Neural crest cell (in vitro differentiated cells): Measurements from ENCODE around the gene C2CD3. TPM values are rescaled to one million over a fixed set of nuclear protein-coding genes. Genes with fewer than 3 reads are reported as not detected.
"Not testable (repeated sequence)": the region's sequence is repeated elsewhere in the genome, so short reads cannot be mapped to it uniquely, and the experiment has no call there.

Source experiments
- DNase-seq: peaks from one replicate; pipeline ENCODE4 v3.0.0; 2021; ENCODE audit warnings: low read depth, mixed read lengths, low spot score
- H3K27ac Mint-ChIP-seq: one replicate; pipeline ENCODE4 v1.8.0; 2021; ENCODE audit warnings: mild to moderate bottlenecking, mixed read lengths; ENCODE audit not compliant: unreplicated experiment
- H3K27me3 Mint-ChIP-seq: 2 replicates; pipeline ENCODE4 v1.8.0; 2021; ENCODE audit warnings: low read depth, mild to moderate bottlenecking, mixed read lengths
- H3K36me3 Mint-ChIP-seq: 2 replicates; pipeline ENCODE4 v1.8.0; 2021; ENCODE audit warnings: low read depth, mild to moderate bottlenecking, mixed read lengths
- H3K4me1 Mint-ChIP-seq: 2 replicates; pipeline ENCODE4 v1.8.0; 2021; ENCODE audit warnings: mixed read lengths
- H3K4me3 Mint-ChIP-seq: one replicate; pipeline ENCODE4 v1.8.0; 2021; ENCODE audit warnings: mild to moderate bottlenecking, mixed read lengths
- H3K9me3 Mint-ChIP-seq: 2 replicates; pipeline ENCODE4 v1.8.0; 2021; ENCODE audit warnings: mixed read lengths
- total RNA-seq: library from RNA; stranded (reverse); gene quantifications from 2 replicates; pipeline ENCODE4 v1.2.1, GENCODE V29; 2021
- TF ChIP-seq, protein P1 (sequence below): fragments of 200-600 bp; sonication (generic); conservative IDR thresholded peaks from 2 replicates; pipeline ENCODE4 v1.5.0; 2021; ENCODE audit warnings: antibody characterized with exemption, mild to moderate bottlenecking

Gene C2CD3
- total RNA-seq, 1 donor from 2014 or later: 41.9 TPM

DNA sequence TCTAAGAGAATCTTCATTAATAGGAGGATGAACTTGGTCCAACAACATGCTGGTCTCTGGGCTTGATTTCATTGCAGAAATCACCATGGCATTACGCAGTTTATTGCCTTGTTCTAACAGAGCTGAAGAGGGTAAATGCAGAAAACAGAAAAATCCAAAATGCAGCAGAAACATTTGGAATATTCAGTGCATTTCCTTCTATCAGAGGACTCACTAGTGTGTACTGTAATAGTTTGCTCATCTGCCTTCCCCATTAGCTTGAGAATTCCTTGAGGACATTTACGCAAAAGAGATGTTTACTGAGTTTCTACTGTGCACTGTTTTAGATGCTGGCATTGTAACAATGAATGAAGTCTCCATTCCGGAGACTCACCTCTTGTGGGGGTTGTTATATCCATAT, 37.4 kb downstream of the C2CD3 start:
- H3K36me3 Mint-ChIP-seq: peaks cover 26% of the 10 kb centered on the region
- DNase-seq: no peak
- no peak overlapping the region for H3K4me3 Mint-ChIP-seq
- no peak overlapping the region for H3K27ac Mint-ChIP-seq
- H3K9me3 Mint-ChIP-seq: no peaks in the 10 kb centered on the region
- TF ChIP-seq, protein P1, sequence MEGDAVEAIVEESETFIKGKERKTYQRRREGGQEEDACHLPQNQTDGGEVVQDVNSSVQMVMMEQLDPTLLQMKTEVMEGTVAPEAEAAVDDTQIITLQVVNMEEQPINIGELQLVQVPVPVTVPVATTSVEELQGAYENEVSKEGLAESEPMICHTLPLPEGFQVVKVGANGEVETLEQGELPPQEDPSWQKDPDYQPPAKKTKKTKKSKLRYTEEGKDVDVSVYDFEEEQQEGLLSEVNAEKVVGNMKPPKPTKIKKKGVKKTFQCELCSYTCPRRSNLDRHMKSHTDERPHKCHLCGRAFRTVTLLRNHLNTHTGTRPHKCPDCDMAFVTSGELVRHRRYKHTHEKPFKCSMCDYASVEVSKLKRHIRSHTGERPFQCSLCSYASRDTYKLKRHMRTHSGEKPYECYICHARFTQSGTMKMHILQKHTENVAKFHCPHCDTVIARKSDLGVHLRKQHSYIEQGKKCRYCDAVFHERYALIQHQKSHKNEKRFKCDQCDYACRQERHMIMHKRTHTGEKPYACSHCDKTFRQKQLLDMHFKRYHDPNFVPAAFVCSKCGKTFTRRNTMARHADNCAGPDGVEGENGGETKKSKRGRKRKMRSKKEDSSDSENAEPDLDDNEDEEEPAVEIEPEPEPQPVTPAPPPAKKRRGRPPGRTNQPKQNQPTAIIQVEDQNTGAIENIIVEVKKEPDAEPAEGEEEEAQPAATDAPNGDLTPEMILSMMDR: no peak
- no peaks in the 10 kb centered on the region for H3K27me3 Mint-ChIP-seq
- H3K4me1 Mint-ChIP-seq: no peaks in the 10 kb centered on the region

DNA sequence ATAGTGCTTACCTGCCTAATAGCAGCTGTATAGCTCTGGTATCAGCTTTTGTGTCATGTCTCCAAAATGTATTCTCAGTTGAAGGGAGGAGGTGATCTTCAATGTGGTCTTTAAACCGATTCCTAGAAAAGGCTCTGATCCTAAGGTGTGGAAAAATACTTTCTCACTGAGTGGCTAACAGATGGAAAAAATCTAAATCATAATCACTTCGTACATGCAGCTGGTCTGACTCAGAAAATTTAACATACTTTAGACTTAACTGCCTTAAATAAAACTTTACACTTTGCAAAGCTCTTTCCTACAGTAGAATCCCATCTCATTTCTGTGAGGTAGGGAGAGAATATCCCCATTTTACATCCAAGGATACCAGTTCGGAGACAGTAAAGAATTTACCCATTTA, 38.0 kb downstream of the C2CD3 start:
- H3K27ac Mint-ChIP-seq: no peak overlapping the region
- H3K36me3 Mint-ChIP-seq: peaks cover 26% of the 10 kb centered on the region
- H3K27me3 Mint-ChIP-seq: no peaks in the 10 kb centered on the region
- TF ChIP-seq, protein P1: no peak
- no peaks in the 10 kb centered on the region for H3K4me1 Mint-ChIP-seq
- no peak overlapping the region for H3K4me3 Mint-ChIP-seq
- DNase-seq: no peak
- H3K9me3 Mint-ChIP-seq: no peaks in the 10 kb centered on the region

DNA sequence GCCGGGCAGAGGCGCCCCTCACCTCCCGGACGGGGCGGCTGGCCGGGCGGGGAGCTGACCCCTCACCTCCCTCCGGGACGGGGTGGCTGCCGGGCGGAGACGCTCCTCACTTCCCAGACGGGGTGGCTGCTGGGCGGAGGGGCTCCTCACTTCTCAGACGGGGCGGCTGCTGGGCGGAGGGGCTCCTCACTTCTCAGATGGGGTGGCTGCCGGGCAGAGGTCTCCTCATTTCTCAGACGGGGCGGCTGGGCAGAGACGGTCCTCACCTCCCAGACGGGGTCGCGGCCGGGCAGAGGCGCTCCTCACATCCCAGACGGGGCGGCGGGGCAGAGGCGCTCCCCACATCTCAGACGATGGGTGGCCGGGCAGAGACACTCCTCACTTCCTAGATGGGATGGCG, 41.7 kb downstream of the C2CD3 start:
- DNase-seq, H3K4me3 Mint-ChIP-seq, H3K27me3 Mint-ChIP-seq, H3K9me3 Mint-ChIP-seq, H3K4me1 Mint-ChIP-seq, H3K27ac Mint-ChIP-seq: not testable (repeated sequence)
- peaks cover 23% of the 10 kb centered on the region for H3K36me3 Mint-ChIP-seq

DNA sequence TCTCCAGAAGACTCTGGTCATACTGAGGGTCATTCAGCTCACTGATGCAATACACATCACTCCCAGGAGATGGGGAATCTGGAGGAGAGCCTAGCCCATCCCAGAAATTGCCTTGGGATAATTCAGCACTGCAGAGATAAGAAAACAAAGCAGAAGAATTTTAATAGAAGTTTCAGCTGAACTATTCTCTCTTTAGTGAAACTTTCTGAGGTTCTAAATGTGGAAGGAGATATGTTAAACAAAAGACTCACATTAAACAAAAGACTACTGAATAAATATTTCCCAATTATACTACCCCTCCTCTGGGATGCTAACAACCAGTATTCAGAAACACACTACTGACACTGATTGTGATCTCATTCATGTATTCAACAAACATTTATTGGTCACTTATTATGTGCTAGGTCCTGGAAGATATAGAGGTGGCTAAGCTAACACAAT, 47.8 kb downstream of the C2CD3 start:
- DNase-seq: no peak
- no peaks in the 10 kb centered on the region for H3K27me3 Mint-ChIP-seq
- TF ChIP-seq, protein P1: no peak
- H3K9me3 Mint-ChIP-seq: no peaks in the 10 kb centered on the region
- no peak overlapping the region for H3K4me3 Mint-ChIP-seq
- peak overlapping the region; percentile 63 for H3K27ac Mint-ChIP-seq
- H3K36me3 Mint-ChIP-seq: peaks cover 19% of the 10 kb centered on the region
- no peaks in the 10 kb centered on the region for H3K4me1 Mint-ChIP-seq

DNA sequence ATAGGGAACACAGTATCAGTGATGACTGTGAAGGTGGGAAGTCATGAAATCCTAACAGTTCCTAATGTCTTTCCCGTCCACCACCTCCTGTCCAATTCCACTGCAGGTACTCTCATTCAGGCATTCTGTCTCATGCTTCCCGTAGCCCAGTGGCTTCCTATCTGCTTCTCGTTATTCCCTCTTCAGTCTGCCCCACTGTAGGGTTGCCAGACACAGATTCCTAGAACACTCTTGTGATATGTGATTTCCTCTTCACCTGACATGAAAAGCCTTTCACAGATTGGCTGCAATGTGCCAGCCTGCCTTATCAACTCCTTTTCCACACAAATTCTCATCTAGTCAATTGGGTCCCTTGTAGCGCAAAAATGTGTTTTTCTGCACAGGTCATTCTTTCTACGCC, 49.0 kb downstream of the C2CD3 start:
- TF ChIP-seq, protein P1: no peak
- DNase-seq: no peak
- no peaks in the 10 kb centered on the region for H3K9me3 Mint-ChIP-seq
- no peaks in the 10 kb centered on the region for H3K27me3 Mint-ChIP-seq
- peak overlapping the region; percentile 52 for H3K27ac Mint-ChIP-seq
- no peak overlapping the region for H3K4me3 Mint-ChIP-seq
- H3K4me1 Mint-ChIP-seq: no peaks in the 10 kb centered on the region
- H3K36me3 Mint-ChIP-seq: peaks cover 27% of the 10 kb centered on the region

DNA sequence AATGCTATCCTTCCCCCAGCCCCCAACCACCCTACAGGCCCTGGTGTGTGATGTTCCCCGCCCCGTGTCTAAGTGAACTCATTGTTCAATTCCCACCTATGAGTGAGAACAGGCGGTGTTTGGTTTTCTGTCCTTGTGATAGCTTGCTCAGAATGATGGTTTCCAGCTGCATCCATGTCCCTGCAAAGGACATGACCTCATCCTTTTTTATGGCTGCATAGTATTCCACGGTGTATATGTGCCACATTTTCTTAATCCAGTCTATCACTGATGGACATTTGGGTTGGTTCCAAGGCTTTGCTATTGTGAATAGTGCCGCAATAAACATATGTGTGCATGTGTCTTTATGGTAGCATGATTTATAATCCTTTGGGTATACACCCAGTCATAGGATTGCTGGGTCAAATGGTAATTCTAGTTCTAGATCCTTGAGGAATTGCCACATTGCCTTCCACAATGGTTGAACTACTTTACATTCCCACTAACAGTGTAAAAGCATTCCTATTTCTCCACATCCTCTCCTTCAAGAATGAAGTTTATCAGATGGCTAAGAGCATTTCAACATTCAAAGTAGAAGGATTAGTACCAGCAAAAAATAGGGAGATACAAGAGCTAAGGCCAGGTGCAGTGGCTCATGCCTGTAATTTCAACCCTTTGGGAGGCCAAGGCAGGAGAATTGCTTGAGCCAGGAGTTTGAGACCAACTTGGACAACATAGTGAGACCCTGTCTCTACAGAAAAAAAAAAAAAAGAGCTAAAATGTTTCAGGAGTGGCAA, 50.4 kb downstream of the C2CD3 start:
- not testable (repeated sequence) for H3K27me3 Mint-ChIP-seq, H3K27ac Mint-ChIP-seq, H3K4me1 Mint-ChIP-seq, DNase-seq, H3K4me3 Mint-ChIP-seq, H3K9me3 Mint-ChIP-seq
- peaks cover 39% of the 10 kb centered on the region for H3K36me3 Mint-ChIP-seq
